B cell (primary cell): ENCODE measurements around the gene CACNB2. TPM values are rescaled to one million over a fixed set of nuclear protein-coding genes. Genes with fewer than 3 reads are reported as not detected.
"Not testable (repeated sequence)": the region's sequence is repeated elsewhere in the genome, so short reads cannot be mapped to it uniquely, and the experiment has no call there.

ENCODE experiments used
- ATAC-seq: fragments of 200-7000 bp; cut with Tn5 transposase; one replicate; pipeline ENCODE4 v1.10.0; 2021; ENCODE audit warnings: low read depth, mild to moderate bottlenecking, moderate number of reproducible peaks, moderate library complexity
- CTCF ChIA-PET: fragments of 350-600 bp; sonication (Branson Sonifier 250); formaldehyde crosslinking; loops from one replicate; lab custom pipeline; 2021; ENCODE audit warnings: antibody characterized with exemption, inconsistent platforms; lab: Charles Lee
- POLR2A ChIA-PET: fragments of 350-600 bp; sonication (Branson Sonifier 250); formaldehyde crosslinking; loops from one replicate; lab custom pipeline; 2021; ENCODE audit warnings: antibody characterized with exemption; lab: Charles Lee
- DNase-seq: peaks from one replicate; pipeline ENCODE4 v3.0.0; 2013
- H2AFZ ChIP-seq: 2 replicates; pipeline ENCODE4 v1.6.1; 2012; ENCODE audit warnings: mild to moderate bottlenecking, low read depth, low read length; ENCODE audit not compliant: insufficient read depth, poor library complexity, severe bottlenecking
- H3K27ac ChIP-seq, 2 donors: 1 replicate in 1 of 2; 2 replicates in 1 of 2; pipeline ENCODE4 v1.5.1; 2012 to 2013; ENCODE audit warnings: low read length in 2 of 2, mild to moderate bottlenecking in 2 of 2, moderate library complexity in 1 of 2
- H3K27me3 ChIP-seq, 4 experiments: fragments of 200-600 bp in 1 of 4; sonication (generic) in 1 of 4; replicated peaks in 1 of 4; 1 replicate in 2 of 4; 2 replicates in 2 of 4; pipeline versions ENCODE4 v1.6.1 to v1.7.0; 2013 to 2016; ENCODE audit warnings: low read length in 3 of 4, mild to moderate bottlenecking in 2 of 4, mixed read lengths in 1 of 4, moderate library complexity in 1 of 4; ENCODE audit not compliant: insufficient read depth in 4 of 4, control insufficient read depth in 3 of 4; ENCODE audit errors: control extremely low read depth in 1 of 4
- H3K36me3 ChIP-seq, 2 experiments: replicated peaks in 1 of 2; 1 replicate in 1 of 2; 2 replicates in 1 of 2; pipeline versions ENCODE4 v1.6.1 to v1.7.1; 2013; ENCODE audit warnings: low read length in 1 of 2; ENCODE audit not compliant: insufficient read depth in 2 of 2, control insufficient read depth in 1 of 2; ENCODE audit errors: control extremely low read depth in 1 of 2, extremely low read depth in 1 of 2
- H3K4me1 ChIP-seq, 2 donors: fragments of 200-600 bp in 1 of 2; sonication (generic) in 1 of 2; 1 replicate in 1 of 2; 2 replicates in 1 of 2; pipeline versions ENCODE4 v1.5.1 to v1.6.1; 2013 to 2017; ENCODE audit warnings: low read length in 2 of 2; ENCODE audit not compliant: control insufficient read depth in 2 of 2, insufficient read depth in 2 of 2
- H3K4me2 ChIP-seq: replicated peaks from 2 replicates; pipeline ENCODE3; 2012; ENCODE audit warnings: mild to moderate bottlenecking, low read depth, low read length; ENCODE audit not compliant: poor library complexity, severe bottlenecking
- H3K4me3 ChIP-seq, 5 experiments: fragments of 200-600 bp in 1 of 5; sonication (generic) in 1 of 5; 1 replicate in 3 of 5; 2 replicates in 2 of 5; pipeline versions ENCODE4 v1.5.1 to v1.7.0; 2011 to 2016; ENCODE audit warnings: low read length in 4 of 5, mild to moderate bottlenecking in 4 of 5, low read depth in 2 of 5, control low read depth in 1 of 5, moderate library complexity in 1 of 5; ENCODE audit not compliant: insufficient read depth in 1 of 5; ENCODE audit errors: control extremely low read depth in 1 of 5, extremely low read depth in 1 of 5
- H3K79me2 ChIP-seq: fragments of 200-600 bp; sonication (generic); one replicate; pipeline ENCODE4 v1.6.0; 2016; ENCODE audit warnings: low read length; ENCODE audit not compliant: control insufficient read depth, insufficient read depth
- H3K9ac ChIP-seq: fragments of 200-600 bp; sonication (generic); 2 replicates; pipeline ENCODE4 v1.6.1; 2017; ENCODE audit warnings: mild to moderate bottlenecking, low read length, moderate library complexity
- H3K9me3 ChIP-seq, 3 donors: one replicate each; pipeline versions ENCODE4 v1.6.1 to v1.7.1; 2013; ENCODE audit warnings: low read length in 2 of 3; ENCODE audit not compliant: control insufficient read depth in 2 of 3, insufficient read depth in 1 of 3; ENCODE audit errors: control extremely low read depth in 1 of 3
- H4K20me1 ChIP-seq: 2 replicates; pipeline ENCODE4 v1.6.0; 2012; ENCODE audit warnings: mild to moderate bottlenecking, low read length; ENCODE audit not compliant: insufficient read depth, control insufficient read depth, poor library complexity, severe bottlenecking
- H3K27ac Mint-ChIP-seq: one replicate; pipeline ENCODE4 v1.8.0; 2021; ENCODE audit warnings: mixed read lengths
- H3K27me3 Mint-ChIP-seq: one replicate; pipeline ENCODE4 v1.8.0; 2021; ENCODE audit warnings: mixed read lengths
- H3K4me1 Mint-ChIP-seq: one replicate; pipeline ENCODE4 v1.8.0; 2021; ENCODE audit warnings: mixed read lengths
- H3K4me3 Mint-ChIP-seq: one replicate; pipeline ENCODE4 v1.8.0; 2021; ENCODE audit warnings: mixed read lengths
- H3K9me3 Mint-ChIP-seq: one replicate; pipeline ENCODE4 v1.8.0; 2022; ENCODE audit warnings: mixed read lengths; ENCODE audit not compliant: insufficient read depth
- CTCF ChIP-seq: fragments of 200-600 bp; IDR thresholded peaks from one replicate; pipeline ENCODE4 v1.8.0; 2022; ENCODE audit warnings: antibody characterized with exemption, mild to moderate bottlenecking
- EZH2 ChIP-seq: IDR thresholded peaks from 2 replicates; pipeline ENCODE4 v1.6.1; 2012; ENCODE audit warnings: borderline replicate concordance, low read depth, mild to moderate bottlenecking, moderate library complexity, low read length; ENCODE audit not compliant: insufficient read depth, poor library complexity, severe bottlenecking
- WGBS: methylation state at CpG from one replicate; pipeline ENCODE4 v1.1.5; 2013; ENCODE audit warnings: missing lambda C conversion rate; ENCODE audit not compliant: insufficient coverage; 5-methylcytosine and 5-hydroxymethylcytosine counted together
- intact Hi-C: fragments of 100-400 bp; cut with micrococcal nuclease; formaldehyde crosslinking; loops from one replicate; pipeline ENCODE4 v1.10.0; 2022
- polyA plus RNA-seq: library from polyadenylated mRNA; depleted of rRNA; stranded (reverse); fragments of >200 nt; gene quantifications from 2 replicates; pipeline ENCODE4 v1.2.3, GENCODE V29; 2012
- total RNA-seq, 2 donors: library from RNA; stranded (reverse); fragments of 120-200 nt in 1 of 2; gene quantifications; 1 replicate in 1 of 2; 2 replicates in 1 of 2; pipeline versions ENCODE4 v1.2.3 to v1.2.4, GENCODE V29; 2013 to 2022

CACNB2 gene
- total and polyA plus RNA-seq, 2 donors (not counting 1 experiment from before 2014, with no cell fraction given), result not detected

GRCh38 chr10:18583575-18584270, 443.5 kb downstream of the CACNB2 start:
- no peaks in the 10 kb centered on the region for H3K4me1 Mint-ChIP-seq
- no peak overlapping the region for H3K9ac ChIP-seq
- no peak for TF ChIP-seq EZH2
- peak; percentile 37 for TF ChIP-seq CTCF
- no peak overlapping the region for H3K27ac ChIP-seq
- intact Hi-C loops, result no loop called here
- H3K9me3 ChIP-seq, result peaks cover 0 to 7% (median 3%) of the 10 kb centered on the region in 3 donors
- H3K4me1 ChIP-seq, result no peaks in the 10 kb centered on the region
- H3K27me3 ChIP-seq, result no peaks in the 10 kb centered on the region
- H3K36me3 ChIP-seq, result peaks cover 0 to 38% of the 10 kb centered on the region in 2 experiments
- ChIA-PET POLR2A (no interaction called here), CTCF (interaction anchor here (0.9 kb wide), 1 partner anchor 8 kb away, joined by 3 read pairs; no protein-coding TSS in a partner anchor)
- peaks cover 3% of the 10 kb centered on the region for H3K9me3 Mint-ChIP-seq
- no peaks in the 10 kb centered on the region for H3K27me3 Mint-ChIP-seq
- DNase-seq, result no peak
- H3K4me3 Mint-ChIP-seq, result no peak overlapping the region
- no peak overlapping the region for H3K4me2 ChIP-seq
- no peak for ATAC-seq
- H3K4me3 ChIP-seq, result no peak overlapping the region
- no peak overlapping the region for H2AFZ ChIP-seq
- no peaks in the 10 kb centered on the region for H3K79me2 ChIP-seq
- H3K27ac Mint-ChIP-seq, result no peak overlapping the region
- WGBS, result 67% methylated on average over 3 of the region's 5 CpGs
- H4K20me1 ChIP-seq, result no peaks in the 10 kb centered on the region

GRCh38 chr10:18586637-18587036, 446.4 kb downstream of the CACNB2 start:
- H3K27me3 ChIP-seq, H3K4me3 ChIP-seq, POLR2A ChIA-PET, H3K4me3 Mint-ChIP-seq, H3K9ac ChIP-seq, H3K27ac Mint-ChIP-seq, H2AFZ ChIP-seq, ATAC-seq, DNase-seq, H3K4me1 Mint-ChIP-seq, CTCF ChIA-PET, H3K4me2 ChIP-seq, H3K9me3 ChIP-seq, intact Hi-C loops, H3K27me3 Mint-ChIP-seq, H3K79me2 ChIP-seq, H3K27ac ChIP-seq, H4K20me1 ChIP-seq, H3K4me1 ChIP-seq, H3K9me3 Mint-ChIP-seq: not testable (repeated sequence)
- 98% methylated on average over 10 of the region's 10 CpGs for WGBS
- H3K36me3 ChIP-seq, result peaks cover 0 to 18% of the 10 kb centered on the region in 2 experiments

- DNase-seq, intact Hi-C loops, H3K79me2 ChIP-seq, ATAC-seq, H4K20me1 ChIP-seq, H3K9ac ChIP-seq, H3K27me3 Mint-ChIP-seq, H3K4me1 ChIP-seq, H3K4me1 Mint-ChIP-seq, H3K27ac Mint-ChIP-seq, H3K9me3 ChIP-seq, H3K27me3 ChIP-seq, POLR2A ChIA-PET, H3K4me3 ChIP-seq, CTCF ChIA-PET, H3K4me3 Mint-ChIP-seq, H3K4me2 ChIP-seq, H3K9me3 Mint-ChIP-seq, H2AFZ ChIP-seq, H3K27ac ChIP-seq: not testable (repeated sequence)
- peaks cover 4 to 22% of the 10 kb centered on the region in 2 experiments for H3K36me3 ChIP-seq
- WGBS, result 100% methylated on average over 1 of the region's 1 CpG
Observed at GRCh38 chr10:18591141-18591540, 450.9 kb downstream of the CACNB2 start.
